Mammary epithelial cell (primary cell): ENCODE results near the gene EIF4EBP3.

Experiments
- EZH2 ChIP-seq: IDR thresholded peaks from 2 replicates; pipeline ENCODE4 v1.6.1; 2012; ENCODE audit warnings: low read length, inconsistent platforms, borderline replicate concordance
- TF ChIP-seq, protein P1 (sequence below), 2 donors: IDR thresholded peaks in 1 of 2; conservative IDR thresholded peaks in 1 of 2; 2 replicates each; pipeline ENCODE4 v1.5.1; 2011 to 2012; ENCODE audit warnings: inconsistent platforms in 2 of 2, low read length in 2 of 2, mild to moderate bottlenecking in 2 of 2, control low read depth in 1 of 2, low read depth in 1 of 2; ENCODE audit not compliant: insufficient read depth in 1 of 2; ENCODE audit errors: extremely low read depth in 1 of 2

DNA sequence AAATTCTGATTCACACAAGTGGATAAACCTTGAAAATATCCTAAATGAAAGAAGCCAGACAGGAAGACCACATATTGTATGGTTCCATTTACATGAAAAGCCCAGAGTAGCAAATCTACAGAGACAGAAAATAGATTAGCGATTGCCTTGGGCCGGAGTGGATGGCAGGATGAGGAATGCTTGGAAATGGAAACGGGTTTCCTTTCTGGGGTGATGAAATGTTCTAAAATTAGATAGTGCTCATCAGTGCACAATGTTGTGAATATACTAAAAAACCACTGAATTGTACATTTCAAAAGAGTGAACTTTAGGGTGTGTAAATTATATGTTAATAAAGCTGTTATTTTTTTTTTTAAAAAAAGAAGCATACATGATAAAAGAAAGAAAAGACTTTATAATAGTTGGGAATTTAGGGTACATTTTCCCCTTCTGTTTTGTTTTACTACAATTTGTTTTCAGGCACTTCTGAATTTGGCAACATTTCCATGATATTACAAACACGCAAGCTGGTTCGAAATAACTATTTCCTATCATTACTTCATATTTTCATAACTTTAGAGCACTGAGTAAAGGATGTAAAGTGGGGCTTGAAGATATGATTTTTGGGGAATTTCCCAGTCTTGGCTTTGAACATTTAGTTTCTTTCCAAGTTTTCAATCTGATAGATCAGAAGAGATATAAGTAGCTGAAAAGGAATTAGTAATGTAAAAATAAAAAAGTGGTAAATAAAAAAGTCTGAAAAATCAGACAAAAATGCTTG lies 41.0 kb downstream of the EIF4EBP3 start:
- TF ChIP-seq, protein P1, sequence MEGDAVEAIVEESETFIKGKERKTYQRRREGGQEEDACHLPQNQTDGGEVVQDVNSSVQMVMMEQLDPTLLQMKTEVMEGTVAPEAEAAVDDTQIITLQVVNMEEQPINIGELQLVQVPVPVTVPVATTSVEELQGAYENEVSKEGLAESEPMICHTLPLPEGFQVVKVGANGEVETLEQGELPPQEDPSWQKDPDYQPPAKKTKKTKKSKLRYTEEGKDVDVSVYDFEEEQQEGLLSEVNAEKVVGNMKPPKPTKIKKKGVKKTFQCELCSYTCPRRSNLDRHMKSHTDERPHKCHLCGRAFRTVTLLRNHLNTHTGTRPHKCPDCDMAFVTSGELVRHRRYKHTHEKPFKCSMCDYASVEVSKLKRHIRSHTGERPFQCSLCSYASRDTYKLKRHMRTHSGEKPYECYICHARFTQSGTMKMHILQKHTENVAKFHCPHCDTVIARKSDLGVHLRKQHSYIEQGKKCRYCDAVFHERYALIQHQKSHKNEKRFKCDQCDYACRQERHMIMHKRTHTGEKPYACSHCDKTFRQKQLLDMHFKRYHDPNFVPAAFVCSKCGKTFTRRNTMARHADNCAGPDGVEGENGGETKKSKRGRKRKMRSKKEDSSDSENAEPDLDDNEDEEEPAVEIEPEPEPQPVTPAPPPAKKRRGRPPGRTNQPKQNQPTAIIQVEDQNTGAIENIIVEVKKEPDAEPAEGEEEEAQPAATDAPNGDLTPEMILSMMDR (conservative IDR thresholded peaks at IDR 0.05 in 1 of 2, IDR thresholded peaks at IDR 0.05 in 1 of 2; ENCODE audit: extremely low read depth in 1 of 2, insufficient read depth in 1 of 2, low read depth in 1 of 2, low read length in 2 of 2): no peak
- no peak for TF ChIP-seq EZH2
